Measurements from ENCODE around the gene TAOK1. TPM values are rescaled to one million over a fixed set of nuclear protein-coding genes. Genes with fewer than 3 reads are reported as not detected.
"Not testable (repeated sequence)": the region's sequence is repeated elsewhere in the genome, so short reads cannot be mapped to it uniquely, and the experiment has no call there.

TAOK1 gene
- polyA plus RNA-seq, 12 donors: 31.2 to 40.7 (median 35.1) TPM; not detected in 1

DNA sequence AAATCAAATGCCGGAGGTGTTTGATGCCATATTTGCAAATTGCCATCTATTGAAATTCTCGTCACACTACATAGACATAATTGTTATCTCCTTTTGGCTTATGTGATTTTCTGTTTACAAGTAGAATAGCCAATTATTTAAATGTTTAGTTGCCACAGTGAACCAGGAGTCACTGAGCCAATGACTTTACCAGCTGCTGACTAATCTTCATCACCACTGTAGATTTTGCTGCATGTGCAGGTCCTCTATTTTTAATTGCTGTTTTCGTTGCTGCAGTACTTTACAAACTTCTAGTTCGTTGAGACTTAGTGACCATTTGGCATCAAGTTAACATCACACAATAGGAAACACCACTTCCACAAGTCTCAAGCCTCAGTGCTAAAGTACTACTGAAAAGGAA is 153.9 kb downstream of the TAOK1 start:
- DNase-seq: no peak

DNA sequence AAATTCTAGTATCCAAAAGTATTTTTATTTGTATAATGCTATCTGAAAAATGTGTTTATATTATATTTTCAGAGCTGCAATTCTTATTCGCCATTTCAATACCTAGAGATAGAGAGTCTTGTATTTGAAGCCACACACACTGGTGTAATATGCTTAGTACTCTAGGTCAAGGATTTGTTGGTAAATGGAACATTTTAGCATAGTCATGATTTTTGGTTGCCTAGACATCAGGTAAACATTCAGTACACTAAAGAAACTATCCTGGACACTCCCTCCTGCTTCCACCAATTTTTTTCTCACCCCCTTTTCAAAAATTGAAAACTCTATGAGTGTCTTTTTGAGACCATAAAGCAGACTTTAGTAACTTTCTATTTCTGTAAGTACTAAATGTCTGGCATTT is 155.9 kb downstream of the TAOK1 start:
- no peak for DNase-seq

DNA sequence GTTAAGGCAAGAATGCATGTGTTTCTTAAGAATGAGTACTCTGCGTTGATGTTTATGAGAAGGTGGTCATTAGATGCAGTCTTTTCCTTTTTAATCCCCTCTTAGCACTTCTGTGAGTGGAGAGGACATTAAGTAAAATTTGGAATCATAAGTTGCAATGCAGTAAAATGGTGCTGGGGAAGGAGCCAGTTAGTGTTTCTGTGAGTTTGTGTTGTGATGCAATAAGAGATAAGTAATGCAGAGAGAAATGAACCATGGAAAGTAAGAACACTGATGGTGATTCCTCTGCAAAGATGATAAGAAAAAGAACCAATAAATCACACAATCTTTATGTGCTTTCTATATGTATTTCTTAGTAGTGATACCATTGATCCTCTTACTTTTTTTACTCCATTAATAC is 156.7 kb downstream of the TAOK1 start:
- DNase-seq: no peak

GRCh38 chr17:29549177-29549923 is 159.2 kb downstream of the TAOK1 start:
- DNase-seq: no peak

DNA sequence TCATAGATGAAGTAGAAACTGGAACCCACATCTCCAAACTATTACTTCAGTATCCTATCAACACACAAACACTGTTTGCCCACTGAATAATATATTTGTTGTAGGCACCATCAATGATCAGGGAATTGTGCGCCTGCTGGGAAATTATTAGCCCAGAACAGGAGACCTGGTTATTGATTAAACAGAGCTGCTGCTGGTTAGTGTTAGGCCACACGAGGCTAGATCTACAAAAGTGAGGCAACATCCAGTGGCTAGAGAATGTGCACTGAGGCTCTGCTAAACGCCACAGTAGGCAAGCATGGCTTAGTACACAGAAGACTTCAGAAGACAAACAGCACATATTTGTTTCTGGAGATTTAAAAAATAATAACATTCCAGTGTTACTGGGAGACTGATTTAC is 165.7 kb downstream of the TAOK1 start:
- DNase-seq: no peak

DNA sequence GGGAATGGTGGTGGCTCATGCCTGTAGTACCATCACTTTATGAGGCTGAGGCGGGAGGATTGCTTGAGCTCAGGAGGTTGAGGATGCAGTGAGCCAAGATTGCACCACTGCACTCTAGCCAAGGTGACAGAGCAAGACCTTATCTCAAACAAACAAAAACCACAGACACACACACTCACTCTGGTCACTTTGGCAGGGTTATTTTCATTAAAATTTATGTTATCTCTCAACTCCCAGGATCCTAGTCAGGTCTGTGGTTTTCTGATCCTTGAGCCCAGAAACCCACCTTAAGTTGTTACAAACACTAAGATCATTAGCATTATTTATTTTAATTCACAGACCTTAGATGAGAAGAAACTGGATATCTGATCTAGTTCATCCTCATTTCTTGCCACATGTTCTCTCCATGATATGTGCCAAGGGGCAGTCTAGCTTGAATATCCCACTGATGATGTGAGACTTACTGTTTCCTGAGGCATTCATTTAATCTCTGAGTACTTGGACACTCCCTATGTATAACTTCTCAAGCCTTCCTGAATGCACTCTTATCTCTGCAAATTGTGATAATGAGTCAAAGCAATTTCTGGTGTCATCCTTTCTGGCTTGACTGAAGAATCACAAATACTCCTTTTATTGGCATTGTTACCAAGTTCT is 167.0 kb downstream of the TAOK1 start:
- no peak for DNase-seq

DNA sequence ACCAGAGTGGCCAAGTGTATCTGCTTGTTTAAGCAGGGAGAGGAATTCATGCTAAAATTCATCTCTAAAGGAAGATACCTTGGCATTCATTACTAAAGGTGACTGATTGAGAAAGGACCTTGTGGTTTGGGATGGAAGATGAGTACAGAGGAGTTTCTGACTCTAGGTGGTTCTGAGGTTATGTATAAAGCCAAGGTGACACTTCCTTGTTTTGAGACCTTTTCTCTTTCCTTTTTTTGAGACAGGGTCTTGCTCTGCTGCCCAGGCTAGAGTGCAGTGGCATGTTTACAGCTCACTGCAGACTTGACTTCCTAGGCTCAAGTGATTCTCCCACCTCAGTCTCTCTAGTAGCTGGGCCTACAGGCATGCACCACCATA is 167.6 kb downstream of the TAOK1 start:
- no peak for DNase-seq

DNA sequence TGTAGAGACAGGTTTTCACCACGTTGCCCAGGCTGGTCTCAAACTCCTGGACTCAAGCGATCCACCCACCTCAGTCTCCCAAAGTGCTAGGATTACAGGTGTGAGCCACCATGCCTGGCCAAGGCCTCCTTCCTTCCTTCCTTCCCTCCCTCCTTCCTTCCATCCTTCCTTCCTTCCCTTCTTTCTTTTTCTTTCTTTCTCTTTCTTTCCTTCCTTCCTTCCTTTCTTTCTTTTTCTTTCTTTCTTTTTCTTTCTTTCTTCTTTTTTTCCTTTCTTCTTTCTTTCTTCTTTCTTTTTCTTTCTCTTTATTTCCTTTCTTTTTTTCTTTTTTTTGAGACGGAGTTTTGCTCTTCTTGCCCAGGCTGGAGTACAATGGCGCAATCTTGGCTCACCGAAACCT is 168.0 kb downstream of the TAOK1 start:
- not testable (repeated sequence) for DNase-seq

- no peak for DNase-seq
Measured at GRCh38 chr17:29559640-29560039, 169.5 kb downstream of the TAOK1 start.

GRCh38 chr17:29560316-29560715 is 170.2 kb downstream of the TAOK1 start:
- no peak for DNase-seq

DNA sequence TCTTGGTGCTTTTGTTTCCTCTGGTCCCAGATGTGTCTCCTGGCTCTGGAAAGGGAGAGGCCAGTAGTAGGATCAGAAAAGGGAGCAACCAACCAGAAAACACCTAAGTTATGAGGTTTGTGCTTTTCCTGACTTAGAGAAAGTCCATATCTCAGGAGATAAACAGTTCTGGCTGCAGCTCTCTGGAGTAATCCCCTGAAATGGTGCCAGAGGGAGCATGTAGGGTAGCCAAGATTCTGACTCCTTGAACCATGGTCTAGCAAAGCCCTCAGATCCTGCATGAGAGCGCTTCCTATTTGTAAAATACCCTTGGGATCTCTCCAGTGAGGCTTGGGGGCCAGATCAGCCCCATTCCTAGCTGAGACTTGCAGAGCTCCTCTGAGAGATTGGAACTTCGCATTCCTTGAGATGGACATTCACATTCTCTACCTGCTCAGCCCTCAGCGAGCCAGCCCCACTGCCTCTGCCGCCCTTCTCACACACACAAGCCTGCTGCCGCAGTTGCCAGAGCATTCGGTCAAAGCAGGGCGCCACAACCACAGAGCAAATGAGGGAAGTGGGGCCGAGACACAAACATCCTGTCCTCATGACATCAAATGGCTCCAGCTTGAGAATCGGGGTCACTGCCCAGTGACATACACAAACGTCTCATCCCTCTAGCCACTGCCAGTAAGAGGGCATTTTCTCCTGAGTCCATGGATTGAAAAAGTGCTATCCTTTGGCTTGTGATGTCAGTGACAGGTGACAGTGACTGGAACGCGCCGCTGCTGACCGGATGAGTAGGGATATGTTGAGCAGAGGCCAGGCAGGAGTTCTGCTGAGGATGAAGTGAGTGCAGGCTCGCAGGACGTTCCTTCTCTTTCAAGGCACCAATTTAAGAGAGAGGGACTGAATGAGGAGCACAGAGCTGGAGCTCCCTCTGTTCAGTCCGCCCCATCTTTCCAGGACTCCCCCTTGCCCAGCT is 171.7 kb downstream of the TAOK1 start:
- DNase-seq: no peak

DNA sequence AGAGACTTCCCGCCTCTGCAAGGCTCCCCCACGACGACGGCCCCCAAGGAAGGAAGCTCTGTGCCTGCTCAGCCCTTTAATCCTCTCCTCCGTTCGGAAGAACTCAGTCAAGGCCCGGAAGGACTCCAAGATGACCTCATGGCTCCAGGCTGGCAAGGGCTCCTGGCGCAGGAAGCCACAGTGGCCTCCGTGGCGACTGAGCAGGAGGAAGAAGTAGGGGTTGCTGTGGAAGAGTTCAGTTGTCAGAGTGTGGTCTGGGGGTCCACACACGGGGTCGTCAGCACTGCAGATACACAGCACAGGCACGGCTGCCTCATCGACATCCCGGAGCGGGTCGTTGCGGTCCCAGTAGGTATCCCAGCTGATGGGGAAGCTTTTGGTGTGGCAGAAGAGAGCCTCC is 172.5 kb downstream of the TAOK1 start:
- no peak for DNase-seq

DNA sequence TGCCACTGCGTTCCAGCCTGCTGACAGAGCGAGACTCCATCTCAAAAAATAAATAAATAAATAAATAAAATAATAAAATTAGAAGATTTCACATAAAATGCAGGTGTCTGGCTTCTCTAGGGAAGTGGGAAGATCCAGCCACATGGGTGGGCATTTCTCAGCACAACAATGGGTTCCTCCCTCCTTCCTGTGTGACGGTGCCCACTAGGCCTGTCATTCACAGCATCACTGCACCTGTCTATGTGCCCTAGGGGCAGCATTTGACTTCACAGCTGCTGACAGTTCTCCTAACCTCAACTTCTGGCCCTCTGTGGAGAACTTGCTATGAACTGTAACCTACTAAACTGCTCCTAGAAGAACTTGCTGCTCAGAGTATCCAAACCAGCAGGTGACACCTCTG is 173.7 kb downstream of the TAOK1 start:
- DNase-seq: no peak

- DNase-seq: no peak
Measured at GRCh38 chr17:29565643-29566472, 175.7 kb downstream of the TAOK1 start.

- DNase-seq: no peak
Measured at GRCh38 chr17:29566473-29567303, 176.5 kb downstream of the TAOK1 start, which contains the start of gene ABHD15. Gene ABHD15, minus strand, starts transcription at chr17:29567037. Its CDS starts 71 bp downstream, at chr17:29566966.

GRCh38 chr17:29567304-29567553 is 177.1 kb downstream of the TAOK1 start:
- DNase-seq: no peak

DNA sequence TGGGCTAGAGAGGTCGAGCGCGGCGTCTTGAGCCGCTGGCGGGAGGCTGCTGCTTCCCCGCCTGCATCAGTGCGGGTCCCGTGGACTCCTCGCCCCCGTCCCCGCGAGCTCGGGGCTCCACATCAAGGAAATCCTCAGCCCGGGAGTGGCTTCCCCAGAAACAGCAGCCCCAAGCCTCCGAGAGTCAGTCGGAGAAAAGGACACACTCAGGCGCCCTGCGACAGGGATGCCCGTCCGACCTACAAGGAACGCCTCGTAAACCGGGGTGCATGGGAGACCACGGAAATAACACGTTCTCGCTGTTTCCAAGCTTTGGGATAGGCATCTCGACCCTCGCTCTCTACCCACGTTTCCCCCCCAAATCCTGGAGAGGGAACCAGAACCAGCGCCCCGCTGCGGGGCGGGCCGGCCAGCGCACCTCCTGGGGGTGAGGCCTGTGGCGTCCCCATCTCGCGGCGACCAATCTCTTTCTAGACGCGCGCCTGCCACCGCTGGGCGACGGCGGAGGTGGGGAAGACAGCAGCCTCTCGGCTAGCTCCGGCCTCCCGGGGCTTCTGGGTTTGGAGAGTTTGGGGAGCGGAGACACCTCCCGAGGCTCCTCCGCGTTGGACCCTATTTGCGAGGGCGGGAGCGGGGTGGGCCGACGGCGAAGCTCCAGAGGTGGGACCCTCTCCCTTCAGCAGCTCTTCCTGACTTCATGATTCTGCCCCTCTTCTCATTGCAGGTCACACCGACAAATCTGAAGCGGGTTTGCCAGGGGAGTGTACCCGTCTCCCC is 177.6 kb downstream of the TAOK1 start:
- DNase-seq: no peak

DNA sequence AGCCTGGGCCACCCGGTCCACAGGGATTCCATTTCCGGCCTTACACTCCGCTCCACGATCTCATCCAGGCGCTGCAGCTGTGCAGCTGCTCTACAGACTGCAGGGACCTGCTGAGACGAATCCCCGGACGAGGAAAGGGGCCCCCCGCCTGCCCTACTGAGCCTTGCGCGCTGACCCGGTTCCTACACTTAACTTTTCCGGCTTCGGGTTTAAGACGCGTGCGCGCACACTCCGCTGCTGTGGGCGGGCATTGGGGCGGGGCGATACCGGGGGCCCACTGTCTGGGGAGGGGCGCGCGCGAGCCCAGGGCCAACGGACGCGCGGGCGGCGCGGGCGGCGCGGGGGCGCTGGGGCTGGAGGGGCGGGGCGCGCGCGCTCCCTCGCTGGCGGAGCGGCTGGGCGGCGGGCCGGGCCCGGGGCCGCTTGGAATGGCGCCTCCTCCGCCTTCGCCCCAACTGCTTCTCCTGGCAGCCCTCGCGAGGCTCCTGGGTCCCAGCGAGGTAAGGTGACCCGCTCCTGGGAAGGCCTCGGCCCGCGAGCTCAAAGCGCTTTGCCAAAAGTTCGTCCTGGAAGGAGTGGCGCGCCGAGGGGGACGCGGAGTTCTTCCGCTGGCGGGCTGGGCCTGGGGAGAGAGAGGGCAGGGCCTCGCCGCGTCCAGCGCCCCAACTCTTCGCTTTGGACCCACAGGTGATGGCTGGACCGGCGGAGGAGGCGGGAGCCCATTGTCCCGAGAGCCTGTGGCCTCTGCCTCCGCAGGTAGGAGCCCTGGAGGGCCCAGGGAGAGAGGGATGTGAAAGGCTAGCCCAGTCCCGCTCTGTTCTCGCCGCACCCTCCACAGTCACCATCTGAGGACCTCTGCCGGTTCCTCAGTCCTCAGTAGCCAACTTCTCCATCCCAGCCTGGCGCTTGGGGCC is 178.4 kb downstream of the TAOK1 start, which contains the start of gene TP53I13:
Gene TP53I13, plus strand, starts transcription at position 371 of the 914 bp plus-strand sequence. Its CDS starts 58 bp downstream, at position 429.
- DNase-seq: peak; percentile 86
